ENCODE measurements around the gene PATE2.

The PATE2 gene

GRCh38 chr11:125778728-125779127, at the start of gene PATE2:
Gene PATE2 (minus strand): TSS chr11:125778828. CDS start chr11:125778773, 55 bp downstream.
- no peak for DNase-seq

DNA sequence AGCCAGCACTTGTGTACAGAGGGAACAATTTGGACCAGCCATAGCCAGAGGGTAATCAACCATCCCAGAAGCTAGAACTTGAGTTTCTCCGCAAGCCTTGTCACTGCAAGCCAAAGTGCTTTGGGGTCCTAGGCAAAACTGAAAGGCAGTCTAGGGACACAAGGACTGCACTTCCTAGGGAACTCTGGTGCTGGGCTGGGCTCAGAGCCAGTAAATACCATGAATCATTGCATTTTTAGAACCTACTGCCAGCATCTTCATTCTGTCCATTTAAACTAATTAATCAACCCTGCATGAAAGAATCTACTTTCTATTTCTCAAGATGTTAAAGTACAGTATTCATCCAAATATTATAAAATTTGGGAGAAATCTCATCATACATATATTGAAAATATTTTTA, 29.3 kb upstream of the PATE2 start:
- no peak for DNase-seq

DNA sequence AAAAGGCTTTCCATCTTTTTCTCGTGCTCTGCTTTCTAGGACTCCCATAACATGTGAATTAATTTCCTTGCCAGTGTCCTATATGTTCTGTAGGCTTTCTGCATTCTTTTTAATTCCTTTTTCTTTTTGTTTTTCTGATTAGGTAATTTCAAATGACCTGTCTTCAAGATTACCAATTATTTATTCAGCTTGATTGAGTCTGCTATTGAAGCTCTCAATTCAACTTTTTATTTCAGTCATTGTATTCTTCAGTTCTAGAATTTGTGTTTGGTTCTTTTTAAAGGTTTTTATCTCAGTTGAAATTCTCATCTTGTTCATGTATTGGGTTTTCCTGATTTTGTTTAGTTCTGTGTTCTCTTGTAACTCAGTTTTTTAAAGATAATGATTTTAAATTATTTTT, 23.8 kb upstream of the PATE2 start:
- DNase-seq, result no peak

DNA sequence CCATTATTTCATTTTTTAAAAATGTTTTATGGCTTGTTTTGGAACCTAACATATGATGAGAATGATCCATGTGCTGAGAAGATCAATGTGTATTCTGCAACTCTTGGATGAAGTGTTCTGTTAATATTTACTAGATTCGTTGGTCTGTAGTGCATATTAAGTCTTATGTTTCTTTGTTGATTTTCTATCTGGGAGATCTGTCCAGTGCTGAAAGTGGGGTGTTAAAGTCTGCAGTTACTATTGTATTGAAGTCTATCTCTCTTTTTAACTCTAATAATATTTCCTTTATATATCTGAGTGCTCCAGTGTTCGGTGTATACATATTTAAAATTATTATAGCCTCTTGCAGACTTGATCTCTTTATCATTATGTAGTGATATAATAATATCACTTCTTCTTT, 21.2 kb upstream of the PATE2 start:
- no peak for DNase-seq

- no peak for DNase-seq
Measured at GRCh38 chr11:125797641-125798040, 19.0 kb upstream of the PATE2 start.

DNA sequence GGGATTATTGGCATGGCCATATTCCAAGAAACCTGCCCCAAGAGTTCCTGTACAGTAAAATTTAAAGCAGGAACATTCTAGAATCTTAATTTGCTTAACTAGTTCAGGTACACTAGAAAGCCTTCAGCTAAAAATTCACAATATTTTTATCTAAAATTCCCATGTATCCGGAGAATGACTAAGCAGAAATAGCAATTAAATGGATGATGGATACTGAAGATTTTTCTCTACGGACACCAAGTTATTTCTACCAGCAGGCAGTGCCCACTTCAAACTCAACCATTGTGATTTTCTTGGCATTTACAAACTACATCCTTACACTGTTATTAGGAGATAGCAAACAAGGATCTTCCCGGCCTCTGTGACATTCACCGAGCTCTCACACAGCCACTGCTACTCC, 12.2 kb upstream of the PATE2 start:
- no peak for DNase-seq

DNA sequence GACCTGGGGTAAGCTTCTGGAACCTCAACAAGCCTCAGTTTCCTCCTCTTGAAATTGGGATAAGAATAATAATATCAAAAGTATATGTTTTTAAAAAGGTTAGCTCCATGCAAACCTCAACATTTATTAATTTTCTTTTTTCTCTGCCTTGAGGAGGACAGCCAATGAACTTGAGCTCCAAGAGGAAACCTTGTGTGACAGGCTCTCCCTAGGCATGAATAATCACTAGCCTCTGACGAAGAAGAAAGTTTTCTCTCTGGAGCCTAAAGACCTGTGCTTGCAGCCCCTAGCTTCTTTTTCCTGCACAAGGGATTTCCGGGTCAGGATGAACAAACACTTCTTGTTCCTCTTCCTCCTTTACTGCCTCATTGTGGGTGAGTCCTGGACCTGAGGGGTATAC, 9.2 kb upstream of the PATE2 start, which contains the start of gene PATE3:
PATE3 (plus strand) TSS at position 301 of the 400 bp plus-strand sequence; CDS start at position 326, 25 bp downstream.
- DNase-seq, result no peak

- DNase-seq, result no peak
Measured at GRCh38 chr11:125784678-125785077, 6.0 kb upstream of the PATE2 start.

GRCh38 chr11:125777309-125777708, 1.3 kb downstream of the PATE2 start:
- DNase-seq, result no peak

- DNase-seq, result no peak
Measured at GRCh38 chr11:125773516-125773915, 5.1 kb downstream of the PATE2 start.

DNA sequence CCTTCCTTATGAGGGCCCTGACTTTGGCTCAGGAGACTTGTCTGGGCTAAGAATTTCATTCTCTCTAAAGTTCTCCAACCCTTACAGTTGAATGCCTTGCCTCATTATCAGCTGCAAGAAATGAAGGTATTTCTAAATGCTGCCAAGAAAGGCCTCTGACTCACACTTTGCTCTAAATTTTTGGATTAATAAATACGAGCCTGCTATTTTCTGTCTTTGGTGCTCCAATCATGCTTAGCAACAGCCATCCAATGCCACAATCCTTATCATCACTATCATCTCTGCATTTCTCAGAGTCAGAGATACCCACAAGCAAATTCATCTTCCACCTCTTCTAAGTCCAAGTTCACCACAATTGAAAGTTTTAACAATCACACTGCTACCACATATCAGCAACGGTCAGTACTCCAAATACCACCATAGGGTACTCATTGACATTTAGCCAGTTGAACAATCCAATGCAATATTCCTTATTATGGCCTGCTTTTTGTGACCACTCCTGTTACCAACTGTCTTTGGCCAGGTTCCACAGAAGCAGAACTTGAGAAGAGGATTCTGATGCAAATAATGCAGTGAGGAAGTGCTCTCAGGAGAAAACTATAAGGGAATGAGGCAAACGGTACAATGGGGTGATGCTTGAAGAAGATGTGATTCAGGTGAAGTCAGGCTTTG, 5.7 kb downstream of the PATE2 start:
- DNase-seq, result no peak

GRCh38 chr11:125770583-125770982, 8.0 kb downstream of the PATE2 start:
- DNase-seq, result no peak

- DNase-seq, result no peak
Measured at GRCh38 chr11:125768336-125769046, 10.1 kb downstream of the PATE2 start.

GRCh38 chr11:125766251-125766650, 12.4 kb downstream of the PATE2 start:
- DNase-seq, result no peak

DNA sequence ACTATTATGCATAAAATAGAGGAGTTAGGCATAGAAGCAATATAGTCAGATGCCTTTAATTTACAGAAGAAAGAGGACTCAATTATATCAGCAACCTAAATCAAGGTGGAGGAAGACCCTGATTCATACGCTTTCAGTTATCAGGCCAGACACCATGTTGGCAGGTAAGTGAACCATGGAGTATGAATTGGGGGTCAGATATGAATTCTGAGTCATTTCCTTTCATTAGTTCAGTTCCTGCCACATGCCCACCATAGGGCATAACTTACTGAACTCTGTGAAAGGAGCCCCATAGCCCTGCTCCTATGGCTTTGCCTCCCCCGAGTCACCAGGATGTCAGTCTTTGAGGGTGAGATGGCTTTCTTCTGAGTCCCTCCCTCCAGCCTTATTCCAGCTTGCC, 15.1 kb downstream of the PATE2 start:
- DNase-seq, result no peak

- DNase-seq, result no peak
Measured at GRCh38 chr11:125762445-125762844, 16.2 kb downstream of the PATE2 start.

DNA sequence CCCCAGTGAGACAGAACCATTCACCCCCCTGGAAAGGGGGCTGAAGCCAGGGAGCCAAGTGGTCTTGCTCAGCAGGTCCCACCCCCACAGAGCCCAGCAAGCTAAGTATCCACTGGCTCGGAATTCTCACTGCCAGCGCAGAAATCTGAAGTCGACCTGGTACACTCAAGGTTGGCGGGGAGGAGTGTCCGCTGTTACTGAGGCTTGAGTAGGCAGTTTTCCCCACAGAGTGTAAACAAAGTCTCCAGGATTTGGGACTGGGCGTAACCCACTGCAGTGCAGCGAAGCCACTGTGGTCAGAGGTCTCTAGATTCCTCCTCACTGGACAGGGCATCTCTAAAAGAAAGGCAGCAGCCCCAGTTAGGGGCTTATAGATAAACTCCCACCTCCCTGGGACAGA, 22.6 kb downstream of the PATE2 start:
- DNase-seq, result no peak

DNA sequence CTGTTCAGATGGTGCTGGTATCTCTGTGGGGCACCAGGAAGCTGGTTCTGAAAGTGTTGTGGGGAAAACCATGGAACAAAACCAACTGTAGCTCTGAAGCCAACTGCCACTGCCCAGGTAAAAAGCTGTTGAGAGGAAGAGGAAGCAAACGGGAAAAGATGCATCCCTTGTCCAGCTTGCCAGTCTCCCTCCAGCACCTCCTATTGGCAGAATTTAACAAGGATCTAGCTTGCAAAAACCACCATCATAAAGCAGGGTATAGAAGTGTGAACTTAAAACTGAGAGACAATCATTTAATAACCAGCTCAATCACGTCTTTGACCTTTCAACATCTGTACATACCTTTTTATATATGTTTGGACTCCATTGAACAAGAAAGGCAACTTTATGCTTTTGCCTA, 28.0 kb downstream of the PATE2 start:
- no peak for DNase-seq

DNA sequence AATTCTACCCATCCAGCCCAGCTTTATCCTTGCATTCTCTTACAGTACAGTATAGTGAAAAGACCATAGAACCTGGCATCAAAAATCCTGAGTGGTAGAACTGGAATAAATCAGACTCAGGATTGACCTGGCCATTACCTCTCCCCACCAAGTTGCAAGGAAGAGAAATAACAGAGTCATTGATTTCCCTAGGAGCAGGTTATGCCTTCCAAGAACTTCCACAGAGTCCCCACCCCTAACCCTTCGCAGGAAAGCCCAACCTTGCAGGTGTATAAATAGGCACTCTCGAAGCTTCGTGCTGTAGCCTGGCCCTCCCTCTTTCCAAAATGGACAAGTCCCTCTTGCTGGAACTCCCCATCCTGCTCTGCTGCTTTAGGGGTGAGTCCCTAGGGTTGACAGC, 32.6 kb downstream of the PATE2 start, which contains the start of gene PATE1:
PATE1 (plus strand) TSS at position 301 of the 400 bp plus-strand sequence; CDS start at position 327, 26 bp downstream.
- DNase-seq, result no peak

GRCh38 chr11:125743681-125744080, 34.9 kb downstream of the PATE2 start:
- no peak for DNase-seq

- DNase-seq, result no peak
Measured at GRCh38 chr11:125740617-125741016, 38.0 kb downstream of the PATE2 start.

DNA sequence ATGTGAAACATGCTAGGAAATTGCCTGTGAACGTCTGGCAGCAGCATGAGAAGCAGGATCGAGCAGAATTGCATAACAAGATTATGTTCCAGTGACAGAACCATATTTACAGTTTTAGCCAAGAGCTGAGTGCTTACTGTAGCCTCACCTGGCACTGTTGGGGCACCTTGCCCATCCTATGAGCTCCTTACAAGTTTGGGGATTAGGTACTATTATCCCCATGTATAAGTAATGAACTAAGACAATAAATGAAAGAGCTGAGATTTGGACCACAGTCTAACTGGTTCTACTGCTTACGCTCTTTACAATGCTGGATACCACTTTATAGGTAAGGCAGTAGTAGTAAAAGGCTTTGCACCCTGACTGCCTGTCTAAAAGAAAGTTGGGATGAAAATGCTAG, 49.7 kb downstream of the PATE2 start:
- no peak for DNase-seq
